HG03558 (cell line): ENCODE data around the gene RTEL1.

Experiments used
- ATAC-seq: cut with Tn5 transposase; IDR thresholded peaks from one replicate; pipeline ENCODE4 v1.9.1; 2021; ENCODE audit warnings: moderate number of reproducible peaks; ENCODE audit not compliant: unreplicated experiment; ENCODE audit errors: extremely low read depth

Gene RTEL1

DNA sequence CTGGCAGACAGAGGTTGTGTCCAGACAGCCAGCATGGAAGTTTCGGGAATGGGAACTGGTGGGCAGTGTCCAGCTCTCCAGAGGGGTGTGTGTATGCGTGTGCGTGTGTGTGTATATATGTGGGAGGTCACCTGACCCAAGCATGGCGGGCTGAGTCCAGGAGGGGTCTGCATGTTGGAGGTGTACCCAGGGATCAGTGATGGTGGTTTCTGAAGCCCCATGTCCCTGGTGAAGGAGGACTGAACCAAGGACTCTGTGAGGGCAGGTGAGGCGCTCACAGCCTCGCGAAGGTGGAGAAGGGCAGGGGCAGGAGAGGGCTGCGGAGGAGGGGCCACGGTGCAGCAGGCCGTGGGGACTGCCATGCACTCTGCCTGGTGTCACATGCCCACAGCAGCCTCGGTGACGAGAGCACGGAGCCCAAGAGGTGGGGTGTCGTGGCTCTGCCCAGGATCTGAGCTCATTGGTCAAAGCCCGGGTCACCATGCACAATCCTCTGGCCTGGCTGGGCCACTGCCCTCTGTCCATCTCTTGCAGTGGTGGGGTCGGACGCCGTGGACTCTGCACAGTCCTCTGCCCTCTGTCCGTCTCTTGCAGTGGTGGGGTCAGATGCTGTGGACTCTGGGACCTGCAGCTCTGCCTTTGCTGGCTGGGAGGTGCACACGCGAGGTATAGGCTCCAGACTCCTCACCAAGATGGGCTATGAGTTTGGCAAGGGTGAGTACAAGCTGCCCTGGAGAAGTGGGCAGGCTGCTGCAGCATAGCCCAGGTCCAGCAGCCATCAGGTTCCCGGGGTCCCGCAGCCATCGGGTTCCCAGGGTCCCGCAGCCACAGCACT, 76.2 kb downstream of the RTEL1 start:
- no peak for ATAC-seq

GRCh38 chr20:63734946-63735858, 77.1 kb downstream of the RTEL1 start:
- no peak for ATAC-seq

GRCh38 chr20:63735859-63736718, 78.0 kb downstream of the RTEL1 start, which contains the start of gene LIME1:
LIME1 (plus strand) TSS chr20:63736664; CDS start chr20:63737550, 886 bp downstream.
- ATAC-seq: no peak

DNA sequence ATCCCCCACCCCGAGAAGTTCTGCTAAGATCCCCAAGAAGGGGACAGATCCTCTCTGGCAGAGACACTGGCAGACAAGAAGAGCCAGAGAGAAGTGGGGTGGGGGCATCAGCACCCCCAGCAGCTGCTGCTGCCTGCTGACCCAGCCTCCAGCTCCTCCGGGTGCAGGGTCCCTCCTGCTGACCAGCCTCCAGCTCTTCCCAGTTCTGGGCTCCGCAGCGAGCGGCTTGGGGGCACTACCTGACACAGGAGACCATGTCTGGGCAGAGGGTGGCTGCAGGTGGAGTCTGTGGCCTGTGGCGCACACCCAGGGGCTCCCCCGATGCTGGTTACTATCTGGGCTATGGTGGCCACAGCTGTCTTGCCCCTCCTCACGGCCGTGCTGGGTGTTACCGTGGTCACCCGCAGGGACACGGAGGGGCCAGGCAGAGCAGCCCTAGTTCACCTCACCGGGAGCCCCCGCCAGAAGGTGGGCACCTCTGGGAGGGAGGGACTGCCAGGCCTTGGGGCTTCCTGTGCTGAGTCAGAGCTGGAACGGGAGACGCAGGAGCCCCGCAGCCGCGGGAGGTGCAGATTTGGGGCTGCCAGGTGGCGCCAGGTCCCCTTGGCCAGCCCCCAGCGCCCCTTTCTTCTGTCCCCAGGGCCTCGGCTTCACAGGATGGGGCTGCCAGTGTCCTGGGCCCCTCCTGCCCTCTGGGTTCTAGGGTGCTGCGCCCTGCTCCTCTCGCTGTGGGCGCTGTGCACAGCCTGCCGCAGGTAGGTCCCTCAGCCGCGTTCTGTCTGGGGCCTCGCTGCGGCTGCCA, 79.0 kb downstream of the RTEL1 start:
- no peak for ATAC-seq

GRCh38 chr20:63737695-63737944, 79.5 kb downstream of the RTEL1 start:
- no peak for ATAC-seq

DNA sequence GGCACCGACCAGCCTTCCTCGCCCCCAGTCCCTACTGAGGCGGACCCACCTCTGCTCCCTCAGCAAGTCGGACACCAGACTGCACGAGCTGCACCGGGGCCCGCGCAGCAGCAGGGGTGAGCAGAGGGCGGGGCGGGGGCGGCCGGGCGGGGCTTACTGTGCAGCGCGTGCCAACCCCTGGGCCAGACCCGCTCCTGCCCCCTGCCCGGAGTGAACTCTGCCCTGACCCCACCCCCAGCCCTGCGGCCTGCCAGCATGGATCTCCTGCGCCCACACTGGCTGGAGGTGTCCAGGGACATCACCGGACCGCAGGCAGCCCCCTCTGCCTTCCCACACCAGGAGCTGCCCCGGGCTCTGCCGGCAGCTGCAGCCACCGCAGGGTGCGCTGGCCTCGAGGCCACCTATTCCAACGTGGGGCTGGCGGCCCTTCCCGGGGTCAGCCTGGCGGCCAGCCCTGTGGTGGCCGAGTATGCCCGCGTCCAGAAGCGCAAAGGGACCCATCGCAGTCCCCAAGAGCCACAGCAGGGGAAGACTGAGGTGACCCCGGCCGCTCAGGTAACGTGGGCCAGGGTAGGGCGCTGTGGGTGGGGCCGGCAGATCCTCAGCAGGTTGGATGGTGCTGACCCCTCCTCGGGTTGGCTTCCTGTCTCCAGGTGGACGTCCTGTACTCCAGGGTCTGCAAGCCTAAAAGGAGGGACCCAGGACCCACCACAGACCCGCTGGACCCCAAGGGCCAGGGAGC, 80.0 kb downstream of the RTEL1 start:
- no peak for ATAC-seq

GRCh38 chr20:63738687-63739129, 80.6 kb downstream of the RTEL1 start:
- ATAC-seq: no peak

DNA sequence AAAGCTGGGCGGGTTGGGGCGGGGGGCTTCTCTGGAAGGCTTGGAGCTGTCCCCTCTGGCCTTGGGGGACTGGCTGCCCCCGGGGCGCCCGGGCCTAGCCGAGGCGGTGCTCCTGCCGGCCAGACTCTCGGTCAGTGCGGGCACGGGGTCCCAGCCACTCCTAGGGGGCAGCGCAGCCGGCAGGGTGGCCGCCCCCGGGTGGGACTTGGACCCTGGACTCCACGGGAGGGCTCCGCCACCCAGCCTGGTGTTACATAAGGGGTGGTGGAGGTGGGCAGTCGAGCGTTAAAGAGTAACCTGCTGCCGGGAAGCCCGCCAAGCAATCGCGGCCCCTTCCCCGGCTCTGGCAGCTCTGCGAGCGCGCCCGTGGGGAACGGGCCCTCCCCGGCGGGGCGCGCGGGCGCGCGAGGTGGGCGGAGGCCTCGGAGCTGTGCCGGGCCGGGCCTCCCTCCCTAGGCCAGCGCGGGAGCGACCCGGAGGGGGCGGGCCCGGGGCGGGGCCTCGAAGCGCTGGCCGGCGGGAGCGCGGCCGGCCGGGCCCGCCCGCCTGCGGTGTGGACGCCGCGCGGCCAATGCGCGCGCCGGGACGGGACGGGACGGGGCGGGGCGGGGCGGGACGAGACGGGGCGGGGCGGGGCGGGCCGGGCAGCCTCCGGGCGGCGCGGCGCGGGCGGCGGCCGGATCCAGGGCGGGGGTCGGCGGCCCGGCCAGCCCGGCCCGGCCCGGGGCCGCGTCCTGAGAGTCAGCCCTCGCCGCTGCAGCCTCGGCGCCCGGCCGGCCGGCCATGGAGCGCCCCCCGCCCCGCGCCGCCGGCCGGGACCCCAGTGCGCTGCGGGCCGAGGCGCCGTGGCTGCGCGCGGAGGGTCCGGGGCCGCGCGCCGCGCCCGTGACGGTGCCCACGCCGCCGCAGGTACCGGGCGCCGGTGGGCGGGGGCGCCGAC, 81.3 kb downstream of the RTEL1 start, which contains the start of gene SLC2A4RG:
Gene SLC2A4RG, plus strand, starts transcription at position 647 of the 940 bp plus-strand sequence. Its CDS starts 137 bp downstream, at position 784.
- ATAC-seq: no peak

- ATAC-seq: no peak
These were observed 82.0 kb downstream of the RTEL1 start for GRCh38 chr20:63740070-63740626.

- ATAC-seq: no peak
These were observed 82.7 kb downstream of the RTEL1 start for GRCh38 chr20:63740627-63741353.

DNA sequence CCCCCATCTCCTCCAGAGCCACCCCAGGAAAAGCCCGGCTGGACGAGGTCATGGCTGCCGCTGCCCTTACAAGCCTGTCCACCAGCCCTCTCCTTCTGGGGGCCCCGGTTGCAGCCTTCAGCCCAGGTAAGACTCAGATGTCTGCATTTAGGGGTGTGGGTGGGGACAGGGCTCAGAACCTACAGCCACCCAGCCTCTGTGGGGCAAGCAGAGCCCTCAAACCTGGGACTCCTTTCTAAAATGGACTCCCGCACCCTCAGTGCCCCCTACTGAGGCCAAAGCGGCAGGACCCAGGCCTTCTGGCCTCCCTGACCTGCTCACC, 83.2 kb downstream of the RTEL1 start:
- no peak for ATAC-seq

DNA sequence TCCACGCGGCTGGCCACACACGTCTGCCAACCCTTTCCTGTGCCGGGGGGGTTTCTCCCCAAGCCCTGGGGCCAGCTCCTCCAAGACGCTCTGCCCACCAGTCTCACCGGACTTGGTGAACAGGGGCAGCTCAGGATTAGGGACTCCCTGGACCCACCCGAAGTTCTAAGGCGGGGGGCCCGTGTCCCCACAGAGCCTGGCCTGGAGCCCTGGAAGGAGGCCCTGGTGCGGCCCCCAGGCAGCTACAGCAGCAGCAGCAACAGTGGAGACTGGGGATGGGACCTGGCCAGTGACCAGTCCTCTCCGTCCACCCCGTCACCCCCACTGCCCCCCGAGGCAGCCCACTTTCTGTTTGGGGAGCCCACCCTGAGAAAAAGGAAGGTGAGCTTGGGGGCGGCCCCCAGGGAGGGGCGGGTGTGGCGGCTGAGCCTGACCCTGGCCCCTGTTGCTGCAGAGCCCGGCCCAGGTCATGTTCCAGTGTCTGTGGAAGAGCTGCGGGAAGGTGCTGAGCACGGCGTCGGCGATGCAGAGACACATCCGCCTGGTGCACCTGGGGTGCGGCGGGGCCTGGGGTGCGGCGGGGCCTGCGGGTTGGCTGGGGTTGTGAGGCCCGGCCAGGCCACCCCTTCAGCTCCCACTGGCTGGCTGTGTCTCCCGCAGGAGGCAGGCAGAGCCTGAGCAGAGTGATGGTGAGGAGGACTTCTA, 83.7 kb downstream of the RTEL1 start:
- ATAC-seq: no peak

DNA sequence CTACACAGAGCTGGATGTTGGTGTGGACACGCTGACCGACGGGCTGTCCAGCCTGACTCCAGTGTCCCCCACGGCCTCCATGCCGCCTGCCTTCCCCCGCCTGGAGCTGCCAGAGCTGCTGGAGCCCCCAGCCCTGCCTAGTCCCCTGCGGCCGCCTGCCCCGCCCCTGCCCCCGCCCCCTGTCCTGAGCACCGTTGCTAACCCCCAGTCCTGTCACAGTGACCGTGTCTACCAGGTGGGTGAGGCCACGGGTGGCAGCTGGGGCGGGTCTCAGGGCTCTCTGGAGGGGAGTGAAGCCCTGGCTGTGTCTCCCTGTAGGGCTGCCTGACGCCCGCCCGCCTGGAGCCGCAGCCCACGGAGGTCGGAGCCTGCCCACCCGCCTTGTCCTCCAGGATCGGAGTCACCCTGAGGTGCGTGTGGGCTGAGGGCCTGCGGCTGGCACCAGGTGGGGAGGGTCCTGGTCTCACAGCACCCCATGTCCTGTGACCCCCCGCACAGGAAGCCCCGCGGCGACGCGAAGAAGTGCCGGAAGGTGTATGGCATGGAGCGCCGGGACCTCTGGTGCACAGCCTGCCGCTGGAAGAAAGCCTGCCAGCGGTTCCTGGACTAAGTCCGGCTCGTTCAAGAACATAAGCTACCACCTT, 84.4 kb downstream of the RTEL1 start:
- ATAC-seq: no peak

- no peak for ATAC-seq
These were observed 85.3 kb downstream of the RTEL1 start for GRCh38 chr20:63743210-63743970.

DNA sequence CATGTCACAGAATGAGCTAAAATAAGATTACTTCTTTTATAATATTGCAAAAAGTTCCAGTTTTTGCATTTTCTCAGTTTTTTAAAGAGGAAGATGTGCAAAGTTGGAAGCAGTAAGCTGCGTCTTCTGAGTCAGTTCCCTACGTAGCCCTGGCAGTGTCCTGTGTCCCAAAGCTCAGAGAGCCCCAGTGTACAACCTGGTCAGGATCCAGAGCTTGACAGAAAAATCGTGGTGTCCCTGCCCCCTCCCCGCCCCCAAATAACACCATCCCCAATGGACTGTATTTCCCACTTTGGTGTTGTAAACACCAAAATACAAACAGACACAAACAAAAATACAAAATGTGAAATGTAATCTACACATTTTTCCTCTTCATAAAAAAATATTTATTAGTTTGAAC, 86.0 kb downstream of the RTEL1 start:
- no peak for ATAC-seq
